8988T (cell line): ENCODE data around the gene CTDNEP1.

Experiments
- DNase-seq: peaks from one replicate; pipeline ENCODE4 v3.0.0; 2011

The CTDNEP1 gene

DNA sequence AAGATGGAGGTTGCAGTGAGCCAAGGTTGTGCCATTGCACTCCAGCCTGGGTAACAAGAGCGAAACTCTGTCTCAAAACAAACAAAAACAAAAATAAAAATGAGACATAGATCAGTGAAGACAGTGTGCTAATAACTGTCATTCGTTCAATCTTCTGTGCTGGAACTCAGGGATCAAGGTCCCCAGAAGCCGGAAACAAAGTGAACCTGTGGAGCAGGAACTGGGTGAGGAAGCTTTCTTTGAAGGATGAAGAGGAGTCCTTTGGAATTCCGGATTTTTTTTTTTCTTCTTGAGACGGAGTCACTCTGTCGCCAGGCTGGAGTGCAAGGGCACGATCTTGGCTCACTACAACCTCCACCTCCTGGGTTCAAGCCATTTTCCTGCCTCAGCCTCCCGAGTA lies 27.9 kb upstream of the CTDNEP1 start:
- DNase-seq = no peak

GRCh38 chr17:7266784-7267183 lies 15.2 kb upstream of the CTDNEP1 start:
- DNase-seq = no peak

DNA sequence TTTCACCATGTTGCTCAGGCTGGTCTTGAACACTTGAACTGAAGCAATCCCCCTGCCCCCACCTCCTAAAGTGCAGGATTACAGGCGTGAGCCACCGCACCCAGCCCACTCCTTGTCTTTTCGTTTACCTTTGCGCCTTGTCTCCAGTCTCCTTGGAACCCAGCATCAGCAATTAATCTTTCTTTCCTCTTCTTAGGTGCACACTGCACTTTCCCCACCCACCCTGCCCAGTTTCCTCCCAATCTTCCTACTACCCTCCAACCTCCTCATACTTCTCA lies 12.2 kb upstream of the CTDNEP1 start:
- no peak for DNase-seq

GRCh38 chr17:7262935-7263800 lies 11.6 kb upstream of the CTDNEP1 start:
- DNase-seq = no peak

GRCh38 chr17:7262192-7262934 lies 10.8 kb upstream of the CTDNEP1 start, which contains the start of gene CLDN7:
TSS of gene CLDN7 (minus strand) at chr17:7262478. CDS start at chr17:7262043, 435 bp downstream.
- no peak for DNase-seq

DNA sequence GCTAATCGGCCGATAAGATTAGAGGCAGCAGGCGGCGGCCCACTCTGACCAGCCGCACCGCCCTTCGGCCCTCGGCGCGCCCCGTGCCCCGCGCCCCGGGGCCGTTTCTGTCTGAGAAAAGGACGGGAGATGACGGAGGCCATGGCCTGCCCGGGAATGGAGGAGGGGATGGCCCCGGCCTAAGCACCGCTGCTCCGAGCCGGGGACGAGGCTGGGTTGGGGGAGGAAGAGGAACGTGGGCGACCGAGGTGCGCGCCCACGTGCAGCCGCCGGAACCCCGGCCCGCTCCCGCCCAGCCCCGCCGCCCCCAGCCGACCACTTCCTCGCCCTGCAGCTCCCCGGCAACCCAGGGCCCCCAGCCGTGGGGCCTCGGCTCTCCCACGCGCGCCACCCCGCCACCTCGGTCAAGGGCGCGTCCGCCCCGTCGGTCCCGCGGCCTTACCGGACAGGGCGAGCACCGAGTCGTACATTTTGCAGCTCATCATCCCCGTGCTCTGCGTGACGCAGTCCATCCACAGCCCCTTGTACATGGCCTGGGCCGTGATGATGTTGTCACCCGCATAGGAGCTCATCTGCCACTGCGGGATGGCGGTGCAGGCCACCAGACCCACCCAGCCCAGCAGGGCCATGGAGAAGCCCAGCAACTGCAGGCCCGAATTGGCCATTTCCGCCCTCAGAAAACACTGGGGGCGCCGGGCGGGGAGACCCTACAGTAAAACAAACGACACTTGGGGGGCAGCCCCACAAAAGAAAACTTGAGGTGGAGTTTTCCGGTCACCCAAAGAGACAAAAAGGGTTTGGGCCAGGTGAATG lies 10.1 kb upstream of the CTDNEP1 start:
- no peak for DNase-seq

DNA sequence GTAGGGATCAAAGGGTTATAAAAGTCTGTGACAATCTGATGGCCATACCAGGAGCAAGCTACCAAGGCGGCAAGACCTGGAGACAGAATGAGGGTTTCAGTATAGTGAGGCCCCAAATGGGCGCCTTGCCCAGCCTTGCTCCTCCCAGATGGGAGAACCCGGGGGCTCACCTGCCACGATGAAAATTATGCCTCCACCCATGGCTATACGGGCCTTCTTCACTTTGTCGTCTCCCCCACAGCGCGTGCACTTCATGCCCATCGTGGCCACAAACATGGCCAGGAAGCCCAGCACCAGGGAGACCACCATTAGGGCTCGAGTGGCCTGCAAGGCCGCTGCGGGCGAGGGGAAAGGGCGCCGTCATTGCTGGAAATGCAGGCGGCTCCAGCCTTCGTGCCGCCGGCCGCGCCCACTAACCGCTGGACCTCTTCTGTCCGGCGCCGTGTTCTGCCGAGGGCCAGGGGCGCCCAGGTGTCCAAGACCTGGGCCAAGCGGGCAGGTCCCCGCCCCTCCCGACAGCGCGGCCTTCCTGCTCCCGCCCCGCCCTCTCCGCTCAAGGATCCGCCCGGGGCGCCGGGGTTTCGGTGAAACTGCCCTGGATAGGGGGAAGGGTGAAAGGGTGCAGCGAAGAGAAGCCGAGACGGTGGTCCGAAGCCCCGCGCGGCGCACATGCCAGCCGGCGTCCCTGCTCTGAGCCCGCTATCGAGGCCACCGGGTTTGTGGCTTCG lies 9.3 kb upstream of the CTDNEP1 start:
- no peak for DNase-seq

- DNase-seq = no peak
Measured at GRCh38 chr17:7260151-7260550, 8.6 kb upstream of the CTDNEP1 start.

GRCh38 chr17:7259555-7259889 lies 8.0 kb upstream of the CTDNEP1 start:
- DNase-seq = no peak

- DNase-seq = no peak
Measured at GRCh38 chr17:7258731-7259554, 7.4 kb upstream of the CTDNEP1 start.

GRCh38 chr17:7256766-7257456 lies 5.4 kb upstream of the CTDNEP1 start:
- no peak for DNase-seq

- no peak for DNase-seq
Measured at GRCh38 chr17:7254511-7254910, 3.0 kb upstream of the CTDNEP1 start.

- no peak for DNase-seq
Measured at GRCh38 chr17:7253082-7253481, 1.5 kb upstream of the CTDNEP1 start.

- peak; percentile 78 for DNase-seq
Measured at GRCh38 chr17:7252176-7253043, 876 bp upstream of the CTDNEP1 start, which contains the start of gene ELP5. TSS of gene ELP5 (plus strand) at chr17:7252215. CDS start at chr17:7252551, 336 bp downstream.

DNA sequence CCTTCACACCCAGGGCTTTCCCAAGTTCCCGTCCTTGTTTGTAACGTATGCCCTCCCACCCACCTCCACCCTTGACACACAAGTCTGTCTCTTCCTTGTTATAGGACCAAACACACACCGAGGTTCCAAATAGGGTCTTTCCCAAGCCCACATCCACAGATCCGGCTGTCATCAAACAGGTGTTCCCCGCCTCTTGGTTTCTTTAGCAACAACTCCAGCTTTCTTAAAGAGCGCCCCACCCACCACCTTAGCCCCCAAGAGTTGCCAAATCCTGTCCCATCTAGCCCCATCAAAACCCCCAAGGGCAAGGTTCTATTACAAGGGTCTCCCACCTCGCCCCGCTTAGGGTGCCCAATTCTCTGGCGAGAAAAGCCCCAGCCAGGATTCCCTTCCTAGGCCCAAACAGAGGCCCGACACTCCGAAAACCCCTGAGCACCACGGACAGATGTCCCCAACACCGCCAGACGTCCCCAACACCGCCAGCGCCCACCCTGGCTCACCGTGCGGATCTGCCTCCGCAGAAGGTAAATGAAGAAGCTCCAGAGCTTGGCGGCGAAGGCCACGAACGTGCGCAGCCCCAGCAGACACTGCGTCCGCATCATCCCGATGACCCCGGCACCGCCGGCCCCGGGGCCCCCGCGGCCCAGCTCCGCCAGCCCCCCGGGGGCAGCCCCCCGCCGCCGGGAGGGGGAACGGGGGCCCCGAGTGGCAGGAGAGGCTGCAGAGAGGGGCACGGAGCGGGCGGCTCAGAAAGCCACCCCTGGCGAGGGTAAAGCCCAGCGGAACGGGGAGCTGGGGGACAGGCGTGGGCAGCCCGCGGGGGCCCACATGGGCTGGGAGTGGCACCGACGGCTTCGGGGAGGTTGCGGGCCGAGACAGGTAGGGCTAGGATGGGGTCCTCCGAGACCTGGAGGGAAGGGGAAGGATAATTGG lies 573 bp downstream of the CTDNEP1 start:
- DNase-seq = no peak

GRCh38 chr17:7249830-7250229 lies 1.7 kb downstream of the CTDNEP1 start:
- DNase-seq = no peak

DNA sequence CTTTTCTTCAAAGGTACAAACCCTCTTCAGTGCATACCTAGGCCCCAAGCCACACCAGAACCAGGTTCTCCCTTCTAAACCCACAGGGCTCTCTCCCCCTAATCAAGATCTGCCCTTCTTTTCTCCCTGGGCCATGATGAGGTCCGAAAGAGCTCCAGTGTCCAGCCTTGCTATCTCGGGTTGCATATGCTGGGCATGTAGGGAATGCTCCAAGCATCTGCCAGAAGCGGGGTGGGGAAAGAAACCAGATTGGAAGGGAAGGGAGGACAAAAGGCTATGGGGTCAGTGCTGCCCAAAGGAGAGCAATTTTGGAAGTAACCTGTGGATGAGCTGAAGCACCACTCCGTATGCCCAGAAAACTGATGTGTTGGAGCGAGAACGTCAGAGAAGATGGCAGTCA lies 2.3 kb downstream of the CTDNEP1 start:
- DNase-seq = no peak

DNA sequence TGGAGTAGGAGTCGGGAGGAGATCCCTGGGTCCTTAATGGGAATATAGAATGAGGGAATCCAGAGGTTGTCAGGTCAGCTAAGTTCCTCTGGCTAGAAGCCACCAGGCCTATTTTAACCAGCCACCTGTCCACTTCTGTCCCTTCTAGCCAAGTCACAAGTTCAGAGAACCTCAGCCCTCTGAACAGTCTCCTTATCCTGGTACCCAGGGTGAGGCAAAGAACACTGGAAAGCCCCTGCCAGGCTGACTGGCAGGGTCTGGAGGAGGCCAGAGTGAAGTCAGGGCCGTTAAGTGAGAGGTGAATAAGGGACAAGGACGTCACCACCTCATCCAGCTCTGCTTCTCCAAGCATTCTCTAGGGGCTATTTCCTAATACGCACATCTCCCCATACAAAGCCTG lies 2.7 kb downstream of the CTDNEP1 start:
- DNase-seq = no peak

- DNase-seq = no peak
Measured at GRCh38 chr17:7246779-7247178, 4.8 kb downstream of the CTDNEP1 start.
